GM12864 (cell line): ENCODE measurements around the gene KMT2C.

ENCODE experiments used
- DNase-seq: peaks from one replicate; pipeline ENCODE4 v3.0.0-alpha.2; 2011; ENCODE audit warnings: low read depth
- H3K4me3 ChIP-seq: 2 replicates; pipeline ENCODE4 v1.5.1; 2011; ENCODE audit warnings: mild to moderate bottlenecking, low read depth, low read length, control low read depth
- TF ChIP-seq, protein P1 (sequence below): IDR thresholded peaks from 2 replicates; pipeline ENCODE4 v1.5.1; 2011; ENCODE audit warnings: low read depth, mild to moderate bottlenecking, moderate library complexity, low read length, control low read depth, inconsistent platforms; ENCODE audit errors: missing control alignments

Gene KMT2C

DNA sequence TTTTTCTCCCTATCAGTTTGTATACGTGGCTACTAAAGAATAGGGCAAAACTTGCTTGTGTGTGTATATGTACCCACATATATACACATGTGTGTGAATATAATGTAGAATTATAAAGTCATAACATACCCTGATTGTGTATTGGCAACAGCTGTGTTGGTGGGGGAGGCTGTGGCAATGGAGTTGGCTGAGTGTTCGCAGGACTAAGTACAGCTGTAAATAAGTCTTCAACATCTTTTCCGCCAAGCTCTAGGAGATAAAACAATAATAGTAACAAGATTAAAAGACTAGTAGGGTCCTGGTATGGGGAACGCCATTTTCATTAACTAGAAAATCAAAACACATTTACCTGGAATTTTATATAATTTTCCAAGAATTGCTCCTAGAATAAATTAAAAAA is 241.9 kb downstream of the KMT2C start:
- DNase-seq = no peak
- TF ChIP-seq, protein P1, sequence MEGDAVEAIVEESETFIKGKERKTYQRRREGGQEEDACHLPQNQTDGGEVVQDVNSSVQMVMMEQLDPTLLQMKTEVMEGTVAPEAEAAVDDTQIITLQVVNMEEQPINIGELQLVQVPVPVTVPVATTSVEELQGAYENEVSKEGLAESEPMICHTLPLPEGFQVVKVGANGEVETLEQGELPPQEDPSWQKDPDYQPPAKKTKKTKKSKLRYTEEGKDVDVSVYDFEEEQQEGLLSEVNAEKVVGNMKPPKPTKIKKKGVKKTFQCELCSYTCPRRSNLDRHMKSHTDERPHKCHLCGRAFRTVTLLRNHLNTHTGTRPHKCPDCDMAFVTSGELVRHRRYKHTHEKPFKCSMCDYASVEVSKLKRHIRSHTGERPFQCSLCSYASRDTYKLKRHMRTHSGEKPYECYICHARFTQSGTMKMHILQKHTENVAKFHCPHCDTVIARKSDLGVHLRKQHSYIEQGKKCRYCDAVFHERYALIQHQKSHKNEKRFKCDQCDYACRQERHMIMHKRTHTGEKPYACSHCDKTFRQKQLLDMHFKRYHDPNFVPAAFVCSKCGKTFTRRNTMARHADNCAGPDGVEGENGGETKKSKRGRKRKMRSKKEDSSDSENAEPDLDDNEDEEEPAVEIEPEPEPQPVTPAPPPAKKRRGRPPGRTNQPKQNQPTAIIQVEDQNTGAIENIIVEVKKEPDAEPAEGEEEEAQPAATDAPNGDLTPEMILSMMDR = no peak
- H3K4me3 ChIP-seq = no peak overlapping the region

DNA sequence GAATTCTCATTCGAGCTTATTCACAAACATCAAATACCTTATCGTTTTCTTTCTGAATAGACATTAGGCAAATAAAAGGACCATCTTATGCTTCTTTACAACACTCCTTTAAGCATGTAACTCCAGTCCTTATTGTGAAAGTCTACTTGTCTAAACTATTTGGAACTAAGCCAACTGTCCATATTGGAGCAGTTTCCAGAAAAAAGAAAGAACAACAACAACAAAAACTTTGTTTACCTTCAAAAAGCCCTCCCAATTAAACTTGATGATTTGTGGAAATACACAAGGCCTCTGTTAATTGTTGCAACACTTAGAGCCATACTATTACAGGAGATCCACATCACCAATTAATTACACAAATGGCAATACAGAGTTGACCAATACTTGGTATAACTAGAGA is 246.7 kb downstream of the KMT2C start:
- H3K4me3 ChIP-seq = no peak overlapping the region
- TF ChIP-seq, protein P1 = no peak
- DNase-seq = no peak

DNA sequence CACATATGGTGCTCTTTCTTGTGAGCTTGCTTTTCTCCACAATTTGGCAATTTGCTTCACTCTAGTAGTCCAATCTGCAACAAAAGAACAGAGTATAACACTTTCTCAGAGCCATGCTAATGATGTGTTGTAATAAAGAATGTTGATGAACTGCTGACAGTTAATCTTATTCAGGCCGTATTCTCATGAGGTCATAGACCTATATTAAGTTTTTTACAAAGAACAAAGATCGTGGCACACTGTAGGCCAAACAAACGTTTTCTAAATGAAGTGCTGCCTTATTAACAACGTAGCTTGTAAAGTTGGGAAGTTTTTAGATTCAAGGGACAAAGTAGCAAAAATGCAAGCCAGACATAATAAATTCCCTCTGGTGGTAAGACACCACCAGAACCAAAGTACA is 250.2 kb downstream of the KMT2C start:
- H3K4me3 ChIP-seq = no peak overlapping the region
- DNase-seq = no peak
- TF ChIP-seq, protein P1 = no peak

DNA sequence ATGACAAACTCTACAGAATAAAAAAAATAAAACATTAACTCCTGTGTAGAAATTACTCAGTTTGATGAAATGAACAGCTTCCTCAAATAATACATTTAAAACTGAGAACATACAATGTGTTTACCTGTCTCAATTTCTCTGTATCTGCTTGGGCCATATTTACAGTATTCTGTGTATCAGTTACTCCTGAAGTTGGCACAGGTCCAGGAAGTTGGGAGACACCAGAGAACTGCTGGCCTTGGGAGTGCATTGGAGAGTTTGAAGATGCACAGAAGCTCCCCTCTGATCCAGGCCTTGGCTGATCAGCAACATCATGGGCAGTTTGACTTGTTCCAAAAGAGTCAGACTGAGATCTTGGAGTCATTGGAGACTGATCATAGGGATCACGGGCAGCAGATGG is 255.2 kb downstream of the KMT2C start:
- DNase-seq = no peak
- TF ChIP-seq, protein P1 = no peak
- no peak overlapping the region for H3K4me3 ChIP-seq

DNA sequence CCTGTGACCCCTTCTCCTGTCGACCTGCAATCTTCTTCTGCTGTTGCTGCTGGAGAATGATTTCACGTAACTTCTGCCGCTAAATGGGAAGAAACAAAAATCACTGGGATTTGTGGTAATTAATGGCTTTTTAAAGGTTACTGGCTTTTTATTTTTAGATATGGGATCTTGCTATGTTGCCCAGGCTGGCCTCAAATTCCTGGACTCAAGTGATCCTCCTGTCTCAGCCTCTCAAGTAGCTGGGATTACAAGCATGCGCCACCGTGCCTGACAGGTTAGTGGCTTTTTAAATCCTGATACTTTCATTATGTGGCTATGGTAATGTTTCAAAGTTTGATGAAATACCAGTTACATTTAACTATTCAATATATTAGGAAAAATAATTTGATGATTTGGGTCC is 255.8 kb downstream of the KMT2C start:
- TF ChIP-seq, protein P1 = no peak
- no peak overlapping the region for H3K4me3 ChIP-seq
- DNase-seq = no peak

DNA sequence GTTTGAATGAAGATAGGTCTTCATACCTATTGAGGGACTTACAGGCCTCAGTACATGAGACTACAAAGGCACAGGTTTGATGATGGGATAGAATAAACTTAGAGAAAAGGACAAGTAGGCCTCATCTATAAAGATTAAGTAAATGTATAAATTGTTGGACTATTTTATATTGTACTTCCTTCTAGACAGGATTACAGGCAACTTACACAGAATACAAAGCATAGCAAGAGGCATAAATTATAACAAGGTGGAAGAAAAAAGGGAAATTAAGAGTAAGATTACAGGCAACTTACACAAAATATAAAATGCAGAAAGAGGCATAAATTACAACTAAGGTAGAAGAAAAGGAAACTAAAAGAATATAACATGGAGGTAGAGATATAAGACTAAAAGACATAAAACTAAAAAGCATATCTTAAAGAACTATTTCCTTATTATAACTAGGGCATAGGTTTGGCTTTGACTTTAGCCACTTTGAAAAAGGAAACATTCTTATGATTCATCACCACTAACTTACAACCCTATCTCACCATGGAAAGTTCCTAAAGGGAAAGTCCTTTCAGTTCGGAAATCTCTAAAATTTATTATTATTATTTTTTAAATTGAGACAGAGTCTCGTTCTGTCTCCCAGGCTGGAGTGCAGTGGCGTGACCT is 257.3 kb downstream of the KMT2C start:
- DNase-seq = no peak
- TF ChIP-seq, protein P1 = no peak
- no peak overlapping the region for H3K4me3 ChIP-seq

DNA sequence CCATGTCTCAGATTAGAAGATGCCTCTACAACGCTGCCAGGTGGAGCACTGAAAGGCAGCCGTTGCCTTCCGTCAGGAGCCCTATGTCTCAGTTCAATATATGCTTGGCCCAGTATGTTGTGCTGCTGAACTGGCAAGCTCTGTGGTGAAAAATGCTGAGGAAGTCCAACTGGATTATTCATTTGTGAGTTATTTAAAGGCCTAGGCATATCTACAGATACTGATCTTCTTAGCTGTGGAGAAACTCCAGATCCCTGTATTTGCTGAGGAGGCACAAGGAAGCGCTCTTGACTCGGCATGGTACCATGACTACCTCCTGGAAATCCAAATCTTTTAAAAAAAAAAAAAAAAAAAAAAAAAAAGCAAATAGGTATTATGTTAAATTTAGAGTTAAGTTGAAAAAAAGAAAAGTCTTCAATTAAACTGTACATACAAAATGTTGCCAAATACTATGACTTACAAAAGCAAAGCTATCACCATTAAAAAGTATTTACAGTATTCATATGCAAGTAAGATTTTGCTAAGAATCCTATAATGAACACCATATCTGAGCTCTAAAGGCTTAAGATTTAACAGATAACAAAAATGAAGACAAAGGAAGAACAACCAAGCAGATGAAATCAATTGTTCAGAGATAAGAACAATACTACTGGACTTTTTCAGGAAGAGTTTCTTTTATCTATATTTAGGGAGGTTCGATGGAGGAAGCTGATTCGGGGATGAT is 258.0 kb downstream of the KMT2C start:
- no peak overlapping the region for H3K4me3 ChIP-seq
- DNase-seq = no peak

More for the DNA sequence above, 258.0 kb downstream of the KMT2C start:
- TF ChIP-seq, protein P1 = no peak
